HG02678 (cell line): ENCODE results near the gene C4orf54.

Source experiments
- ATAC-seq: cut with Tn5 transposase; IDR thresholded peaks from one replicate; pipeline ENCODE4 v1.9.1; 2021; ENCODE audit warnings: mild to moderate bottlenecking, moderate library complexity; ENCODE audit not compliant: unreplicated experiment

C4orf54 gene

GRCh38 chr4:99657798-99658197 is at the start of gene C4orf54:
Gene C4orf54, minus strand, starts transcription at chr4:99657828. Its CDS starts 3,180 bp downstream, at chr4:99654648.
- ATAC-seq = no peak

- no peak for ATAC-seq
Measured at GRCh38 chr4:99705891-99706290, 48.3 kb upstream of the C4orf54 start.

- no peak for ATAC-seq
Measured at GRCh38 chr4:99696801-99697200, 39.2 kb upstream of the C4orf54 start.

DNA sequence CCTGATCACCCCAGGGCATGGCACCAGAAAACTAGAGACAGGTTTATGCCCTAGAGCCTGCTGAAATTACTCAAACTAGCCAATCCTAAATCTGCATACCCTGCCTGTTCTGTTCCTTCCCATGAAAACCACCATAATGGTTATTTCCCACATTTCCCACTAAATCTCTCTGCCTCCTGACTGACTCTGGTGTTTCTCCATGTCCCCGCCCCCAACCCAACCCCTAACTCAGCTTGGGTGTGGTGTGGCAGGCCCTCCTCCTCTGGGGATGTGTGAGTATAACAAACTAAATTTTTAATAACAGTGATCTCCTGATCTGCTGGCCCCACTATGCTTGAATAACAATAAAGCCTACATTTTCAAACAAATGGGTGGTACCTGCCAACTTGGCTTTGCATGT is 35.5 kb upstream of the C4orf54 start:
- ATAC-seq = no peak

- no peak for ATAC-seq
Measured at GRCh38 chr4:99690990-99691389, 33.4 kb upstream of the C4orf54 start.

DNA sequence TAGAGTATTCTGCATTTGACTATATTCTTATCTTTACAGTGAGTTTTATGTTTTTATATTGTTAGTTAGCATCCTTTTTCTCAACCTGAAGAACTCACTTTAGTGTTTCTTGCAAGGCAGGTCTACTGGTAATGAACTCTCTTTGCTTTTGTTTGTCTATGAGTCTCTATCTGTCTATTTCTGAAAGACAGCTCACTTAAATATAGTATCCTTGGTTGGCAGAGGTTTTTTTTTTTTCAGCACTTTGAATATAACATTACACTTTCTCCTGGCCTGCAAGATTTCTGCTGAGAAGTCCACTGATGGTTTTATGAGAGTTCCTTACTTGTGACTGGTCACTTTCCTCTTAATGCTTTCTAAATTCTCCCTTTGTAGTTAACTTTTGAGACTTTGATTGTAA is 32.8 kb upstream of the C4orf54 start:
- no peak for ATAC-seq

- no peak for ATAC-seq
Measured at GRCh38 chr4:99687120-99687519, 29.5 kb upstream of the C4orf54 start.

DNA sequence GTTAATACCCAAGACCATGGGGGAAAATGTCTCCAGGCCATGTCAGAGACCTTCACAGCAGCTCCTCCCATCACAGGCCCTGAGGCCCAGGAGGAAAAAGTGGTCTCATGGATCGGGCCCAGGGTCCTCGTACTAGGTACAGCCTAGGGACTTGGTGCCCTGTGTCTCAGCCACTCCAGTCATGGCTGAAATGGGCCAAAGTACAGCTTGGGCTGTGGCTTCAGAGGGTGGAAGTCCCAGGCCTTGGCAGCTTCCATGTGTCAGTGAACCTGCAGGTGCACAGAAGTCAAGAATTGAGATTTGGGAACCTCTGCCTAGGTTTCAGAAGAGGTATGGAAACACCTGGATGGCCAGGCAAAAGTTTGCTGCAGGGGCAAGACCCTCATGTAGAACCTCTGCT is 27.6 kb upstream of the C4orf54 start:
- no peak for ATAC-seq

DNA sequence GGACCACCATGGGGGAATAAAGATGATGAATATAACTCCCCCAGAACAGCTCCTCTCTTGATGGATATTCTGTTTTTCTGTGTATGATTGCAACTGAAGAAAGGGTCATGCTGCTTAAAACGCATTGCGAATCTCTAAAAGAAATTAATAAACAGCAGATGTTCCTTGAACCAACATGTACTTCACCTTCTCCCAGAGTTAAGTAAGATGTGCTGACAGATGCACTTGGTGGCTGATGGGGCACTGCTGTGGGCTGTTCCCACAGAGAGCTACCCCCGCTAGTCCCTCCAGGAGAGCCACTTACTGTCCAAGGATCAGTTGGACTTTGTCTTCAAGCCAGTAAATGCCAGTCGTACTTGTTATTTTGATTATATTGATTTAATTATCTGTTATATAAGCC is 26.3 kb upstream of the C4orf54 start:
- no peak for ATAC-seq

DNA sequence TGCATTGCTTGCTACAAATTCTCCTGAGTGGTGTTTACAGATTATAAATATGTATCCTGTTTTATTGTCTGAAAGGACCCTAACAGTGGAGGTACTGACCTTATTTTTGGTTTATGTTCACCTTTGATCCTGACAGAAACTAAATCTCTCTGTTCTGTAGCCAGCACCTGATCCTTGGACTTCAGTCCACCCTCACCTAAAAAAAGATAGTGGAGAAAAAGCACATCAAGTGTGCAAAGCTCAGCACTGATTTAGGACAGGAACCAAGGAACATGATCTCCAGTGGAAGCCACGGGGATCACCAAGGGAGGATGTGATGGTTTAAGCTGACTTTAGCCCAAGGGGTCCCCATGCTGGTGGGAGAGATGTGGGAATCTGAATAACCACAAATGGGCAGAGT is 22.3 kb upstream of the C4orf54 start:
- ATAC-seq = no peak

GRCh38 chr4:99679204-99679603 is 21.6 kb upstream of the C4orf54 start:
- ATAC-seq = no peak

DNA sequence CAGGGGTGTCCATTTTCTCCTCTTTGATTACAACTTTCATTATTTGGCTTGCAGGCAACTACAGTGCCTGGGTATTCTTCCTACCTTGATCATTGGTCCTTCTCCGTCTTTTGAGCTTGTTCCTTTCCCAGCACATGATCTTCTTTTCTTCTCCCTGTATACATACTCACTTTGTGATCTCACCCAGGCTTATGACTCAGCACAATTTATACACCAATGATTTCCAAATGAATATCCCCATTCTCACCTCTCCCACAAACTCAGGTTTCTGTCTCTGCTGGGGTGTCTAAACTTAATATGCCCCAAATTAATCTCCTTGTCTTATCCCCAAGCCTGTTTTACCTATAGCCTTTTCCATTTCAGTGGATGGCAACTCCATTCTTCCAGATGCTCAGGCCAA is 19.5 kb upstream of the C4orf54 start:
- ATAC-seq = no peak

GRCh38 chr4:99670409-99671073 is 12.9 kb upstream of the C4orf54 start:
- no peak for ATAC-seq

DNA sequence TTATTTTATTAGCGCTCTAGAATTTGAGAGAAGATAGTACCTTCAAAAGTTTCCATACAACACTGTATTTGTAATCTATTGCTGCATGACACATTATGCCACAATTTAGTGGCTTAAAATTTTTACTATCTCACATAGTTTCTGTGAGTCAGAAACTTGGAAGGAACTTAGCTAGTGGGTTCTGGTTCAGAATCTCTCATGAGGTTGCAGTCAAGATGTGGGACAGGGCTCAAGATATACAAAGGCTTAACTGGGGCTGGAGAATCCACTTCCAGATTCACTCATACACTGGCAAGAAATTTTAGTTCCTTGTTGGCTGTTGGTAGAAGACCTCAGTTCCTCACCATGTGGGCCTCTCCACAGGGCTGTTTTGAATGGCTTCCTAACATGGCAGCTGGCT is 11.5 kb upstream of the C4orf54 start:
- no peak for ATAC-seq

DNA sequence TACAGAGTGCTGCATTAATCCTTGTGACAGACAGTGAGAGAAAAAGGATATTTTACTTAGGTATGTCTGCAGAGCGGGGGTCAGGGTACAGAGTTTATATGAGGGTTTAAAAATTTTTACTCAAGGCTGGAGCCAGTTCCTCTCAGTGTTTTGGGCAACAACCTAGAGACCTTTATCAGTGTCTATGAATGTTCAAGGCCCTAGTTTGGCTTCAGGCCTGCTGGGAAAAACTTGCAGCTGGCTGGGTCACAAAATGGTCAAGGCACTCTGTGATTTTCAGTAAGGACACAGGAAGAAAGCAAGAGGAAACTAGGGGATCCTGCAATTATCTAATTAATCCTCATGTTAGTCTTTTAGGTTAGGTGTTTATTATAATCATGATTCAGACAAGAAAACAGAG is 10.8 kb upstream of the C4orf54 start:
- no peak for ATAC-seq

- ATAC-seq = no peak
Measured at GRCh38 chr4:99665983-99666382, 8.4 kb upstream of the C4orf54 start.

GRCh38 chr4:99664716-99665115 is 7.1 kb upstream of the C4orf54 start:
- ATAC-seq = no peak

DNA sequence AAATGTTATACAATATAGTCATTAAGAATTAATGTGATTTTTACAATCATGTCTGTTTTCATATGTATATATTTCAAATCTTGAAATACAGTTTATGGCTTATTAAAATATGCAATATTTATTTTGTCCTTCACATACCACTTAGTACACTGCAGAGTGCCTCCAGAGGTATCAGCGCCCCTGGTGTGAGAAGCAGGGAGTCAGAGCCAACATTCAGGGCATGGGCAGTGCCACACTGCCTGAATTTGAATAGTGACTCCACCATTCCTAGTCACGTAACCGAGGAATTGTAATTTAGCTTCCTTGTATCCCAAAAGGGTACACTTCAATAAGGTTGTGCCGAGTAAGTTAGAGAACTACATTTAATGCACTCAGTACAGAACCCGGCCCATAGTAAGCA is 4.3 kb upstream of the C4orf54 start:
- ATAC-seq = no peak

DNA sequence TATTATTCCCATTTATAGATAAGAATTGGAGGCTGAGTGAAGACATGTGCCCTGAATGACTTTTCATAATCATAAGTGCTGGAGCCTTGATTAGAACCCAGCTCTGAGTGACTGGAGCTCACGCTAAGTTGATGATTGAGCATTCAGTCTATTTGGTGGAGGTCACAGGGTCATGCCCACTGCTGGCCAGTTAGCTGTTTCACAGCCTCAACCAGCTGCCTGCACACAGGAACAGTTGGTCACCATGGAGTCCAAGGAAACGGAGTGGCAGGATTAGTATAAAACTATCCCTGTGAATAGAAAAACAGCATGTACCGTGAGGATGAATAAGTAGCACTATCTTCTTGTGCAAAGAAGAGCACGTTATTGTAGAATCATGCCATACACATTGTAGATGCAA is 1.0 kb upstream of the C4orf54 start:
- ATAC-seq = no peak

DNA sequence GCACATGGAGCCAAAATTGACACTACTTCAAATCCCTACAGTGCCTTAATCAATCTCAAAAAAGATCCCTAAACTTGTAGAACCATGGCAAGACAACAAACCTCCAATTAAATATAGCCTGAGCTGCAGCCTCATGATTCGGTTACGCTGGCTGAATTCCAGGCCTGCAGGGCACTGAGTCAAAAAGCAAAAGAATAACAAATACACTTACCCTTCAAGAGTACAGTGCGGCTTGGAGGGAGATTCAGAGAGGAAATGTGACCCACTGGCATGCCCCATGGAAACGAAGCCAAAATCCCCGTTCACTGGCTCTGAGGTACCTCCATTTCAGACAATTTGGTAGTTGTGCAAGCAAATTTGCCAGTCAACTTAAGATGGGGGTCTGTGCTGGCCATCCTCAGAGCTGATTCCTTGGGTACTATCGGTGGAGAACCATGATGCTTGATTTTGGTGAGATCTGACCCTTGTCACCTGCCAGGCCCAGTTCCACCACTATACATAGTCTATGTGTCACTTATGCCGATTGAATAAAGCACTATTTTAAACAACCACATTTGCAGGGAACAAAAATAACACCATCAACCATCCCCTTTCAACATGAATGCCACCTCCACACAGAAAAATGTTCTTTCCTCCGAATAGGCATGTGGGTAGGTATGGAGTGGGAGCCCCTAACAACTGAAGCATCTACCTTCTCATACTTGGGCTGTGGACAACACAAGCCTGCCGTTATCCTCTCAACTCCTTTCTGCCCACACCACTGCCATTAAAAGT is 2.1 kb downstream of the C4orf54 start:
- no peak for ATAC-seq

GRCh38 chr4:99654361-99654761 is 3.3 kb downstream of the C4orf54 start:
- ATAC-seq = no peak

DNA sequence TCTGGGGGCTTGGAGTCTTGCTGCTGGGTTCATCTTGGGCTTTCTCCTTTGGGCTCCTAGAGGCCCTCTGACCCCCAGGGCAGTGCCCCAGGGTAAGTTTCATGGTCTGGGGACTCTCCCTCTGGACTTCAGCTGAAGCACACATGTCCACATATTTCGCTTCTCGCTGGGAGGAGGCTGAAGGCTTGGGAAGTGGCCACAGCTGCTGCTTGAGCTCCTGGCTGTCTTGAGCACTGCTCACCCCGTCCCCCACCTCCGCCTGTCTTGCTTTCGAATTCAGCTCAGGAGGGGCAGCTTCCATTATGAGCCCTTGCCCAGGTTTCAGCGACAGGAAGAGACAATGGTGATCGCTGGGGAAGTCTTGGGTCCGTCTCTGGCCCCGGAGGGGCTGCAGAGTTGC is 3.7 kb downstream of the C4orf54 start:
- no peak for ATAC-seq
